Liver (tissue), 9 donors: ENCODE measurements around the gene EIF4E3. TPM values are rescaled to one million over a fixed set of nuclear protein-coding genes. Genes with fewer than 3 reads are reported as not detected.

Experiments used
- DNase-seq: peaks from one replicate; pipeline ENCODE4 v3.0.0-alpha.2; 2017; ENCODE audit warnings: low spot score
- H3K27ac ChIP-seq, 2 donors: one replicate each; pipeline ENCODE4 v1.7.0; 2013; ENCODE audit warnings: inconsistent platforms in 2 of 2, low read length in 2 of 2, control low read depth in 1 of 2, low read depth in 1 of 2, mild to moderate bottlenecking in 1 of 2
- H3K27me3 ChIP-seq, 4 donors: one replicate each; pipeline versions ENCODE4 v1.6.1 to v1.7.0; 2013; ENCODE audit warnings: low read length in 3 of 4, inconsistent platforms in 1 of 4, mild to moderate bottlenecking in 1 of 4, moderate library complexity in 1 of 4; ENCODE audit not compliant: control insufficient read depth in 4 of 4, insufficient read depth in 4 of 4
- H3K36me3 ChIP-seq, 4 donors: one replicate each; pipeline versions ENCODE4 v1.6.1 to v1.7.0; 2013; ENCODE audit warnings: low read length in 3 of 4, mild to moderate bottlenecking in 3 of 4, low read depth in 1 of 4, moderate library complexity in 1 of 4; ENCODE audit not compliant: control insufficient read depth in 4 of 4, insufficient read depth in 3 of 4
- H3K4me1 ChIP-seq, 4 donors: one replicate each; pipeline versions ENCODE4 v1.6.1 to v1.7.0; 2013; ENCODE audit warnings: low read length in 3 of 4, mild to moderate bottlenecking in 3 of 4, moderate library complexity in 1 of 4; ENCODE audit not compliant: control insufficient read depth in 4 of 4, insufficient read depth in 4 of 4
- H3K4me3 ChIP-seq, 3 donors: one replicate each; pipeline versions ENCODE4 v1.6.1 to v1.7.0; 2013; ENCODE audit warnings: low read length in 3 of 3, control low read depth in 1 of 3, low read depth in 1 of 3, mild to moderate bottlenecking in 1 of 3
- H3K9ac ChIP-seq, 2 donors: one replicate each; pipeline ENCODE4 v1.7.0; 2013; ENCODE audit warnings: low read length in 2 of 2, mild to moderate bottlenecking in 2 of 2, moderate library complexity in 2 of 2, control low read depth in 1 of 2, low read depth in 1 of 2
- H3K9me3 ChIP-seq, 4 donors: one replicate each; pipeline versions ENCODE4 v1.6.1 to v1.7.0; 2013; ENCODE audit warnings: low read length in 3 of 4; ENCODE audit not compliant: control insufficient read depth in 4 of 4
- EGR1 ChIP-seq, 2 donors: IDR thresholded peaks; 2 replicates each; pipeline ENCODE4 v1.6.1; 2016 to 2018; ENCODE audit warnings: antibody characterized with exemption in 2 of 2, low read depth in 2 of 2
- FOXA1 ChIP-seq: IDR thresholded peaks from 2 replicates; pipeline ENCODE4 v1.6.1; 2016; ENCODE audit warnings: antibody characterized with exemption
- FOXA2 ChIP-seq: IDR thresholded peaks from 2 replicates; pipeline ENCODE4 v1.6.1; 2016; ENCODE audit warnings: antibody characterized with exemption
- GABPA ChIP-seq, 2 donors: IDR thresholded peaks in 1 of 2; conservative IDR thresholded peaks in 1 of 2; 2 replicates each; pipeline ENCODE4 v1.6.1; 2016; ENCODE audit warnings: antibody characterized with exemption in 2 of 2, mild to moderate bottlenecking in 1 of 2, moderate library complexity in 1 of 2
- HNF4A ChIP-seq, 2 donors: conservative IDR thresholded peaks; 2 replicates each; pipeline ENCODE4 v1.6.1; 2016; ENCODE audit warnings: antibody characterized with exemption in 2 of 2, mild to moderate bottlenecking in 2 of 2
- HNF4G ChIP-seq: IDR thresholded peaks from 2 replicates; pipeline ENCODE4 v1.6.1; 2016; ENCODE audit warnings: antibody characterized with exemption
- JUND ChIP-seq, 2 donors: IDR thresholded peaks; 2 replicates each; pipeline ENCODE4 v1.6.1; 2016; ENCODE audit warnings: antibody characterized with exemption in 2 of 2
- NR2F2 ChIP-seq: IDR thresholded peaks from 2 replicates; pipeline ENCODE4 v1.6.1; 2016; ENCODE audit warnings: antibody characterized with exemption
- RAD21 ChIP-seq, 2 donors: IDR thresholded peaks; 2 replicates each; pipeline ENCODE4 v1.6.1; 2016; ENCODE audit warnings: antibody characterized with exemption in 2 of 2, mild to moderate bottlenecking in 2 of 2
- RXRA ChIP-seq, 2 donors: IDR thresholded peaks; 2 replicates each; pipeline ENCODE4 v1.6.1; 2017 to 2018; ENCODE audit warnings: antibody characterized with exemption in 2 of 2, mild to moderate bottlenecking in 1 of 2
- SP1 ChIP-seq: IDR thresholded peaks from 2 replicates; pipeline ENCODE4 v1.6.1; 2018; ENCODE audit warnings: antibody characterized with exemption, mild to moderate bottlenecking
- TAF1 ChIP-seq: conservative IDR thresholded peaks from 2 replicates; pipeline ENCODE4 v1.6.1; 2016; ENCODE audit warnings: antibody characterized with exemption, mild to moderate bottlenecking
- YY1 ChIP-seq: IDR thresholded peaks from 2 replicates; pipeline ENCODE4 v1.6.1; 2016; ENCODE audit warnings: antibody characterized with exemption, mild to moderate bottlenecking
- WGBS: extraction: QIAGEN DNeasy Blood & Tissue Kit; methylation state at CpG from one replicate; pipeline ENCODE4 v1.1.7; 2013; 5-methylcytosine and 5-hydroxymethylcytosine counted together
- polyA plus RNA-seq, 2 donors: library from polyadenylated mRNA; stranded (reverse) in 1 of 2; unstranded in 1 of 2; fragments of 200-250 nt in 1 of 2; fragments of >200 nt in 1 of 2; fragmentation: Nextera tagmentation in 1 of 2; extraction: Ambion mirVana in 1 of 2; gene quantifications; one replicate each; pipeline versions ENCODE4 v1.2.1 to v1.2.3, GENCODE V29; 2013 to 2015
- total RNA-seq, 2 donors: library from RNA; depleted of rRNA; stranded (reverse); fragments of >200 nt; gene quantifications; one replicate each; pipeline ENCODE4 v1.2.3, GENCODE V29; 2014
- TF ChIP-seq, protein P1 (sequence below): fragments of 150-350 bp; IDR thresholded peaks from 2 replicates; pipeline ENCODE4 v1.5.1; 2017; ENCODE audit warnings: improper control_type of control experiment, low read depth, low read length; ENCODE audit not compliant: missing input control
- TF ChIP-seq, protein P2 (sequence below): IDR thresholded peaks from 2 replicates; pipeline ENCODE4 v1.6.1; 2016; ENCODE audit warnings: antibody characterized with exemption, mild to moderate bottlenecking
- TF ChIP-seq, protein P3 (sequence below): IDR thresholded peaks from 2 replicates; pipeline ENCODE4 v1.6.1; 2016; ENCODE audit warnings: antibody characterized with exemption
- TF ChIP-seq, protein P4 (sequence below): IDR thresholded peaks from 2 replicates; pipeline ENCODE4 v1.6.1; 2016; ENCODE audit warnings: antibody characterized with exemption
- donor health status: healthy.
- donor health status: healthy.
- donor health status: healthy.
- donor health status: healthy.
- donor health status: healthy.

Gene EIF4E3
- total and polyA plus RNA-seq, 4 donors = 1.1 to 4.0 (median 2.6) TPM

DNA sequence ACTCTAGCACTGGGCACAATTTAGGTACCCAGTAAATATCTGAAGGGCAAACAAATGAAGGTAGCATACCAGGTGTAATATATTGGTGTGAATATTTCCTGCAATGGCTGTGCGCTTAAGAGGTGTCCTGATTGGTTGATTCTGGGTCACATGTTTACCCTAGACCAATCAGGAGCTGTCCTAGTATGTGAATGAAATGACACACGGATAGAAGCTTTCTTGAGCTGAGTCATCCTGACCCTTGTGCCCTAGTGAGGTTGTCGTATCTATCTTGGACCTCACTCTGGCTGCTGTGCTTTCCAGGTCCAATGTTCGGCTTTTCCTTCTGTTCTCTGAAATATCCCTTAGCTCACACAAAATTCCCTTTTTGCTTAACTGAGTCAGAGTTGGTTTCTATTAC is 83.5 kb downstream of the EIF4E3 start:
- Histone ChIP-seq H3K4me1 (no peaks in the 10 kb centered on the region), H3K27me3 (no peaks in the 10 kb centered on the region), H3K4me3 (no peak overlapping the region), H3K36me3 (no peaks in the 10 kb centered on the region), H3K27ac (no peak overlapping the region), H3K9me3 (no peaks in the 10 kb centered on the region), H3K9ac (no peak overlapping the region)
- WGBS = 92% methylated on average over 4 of the region's 4 CpGs
- no peak for DNase-seq
- TF ChIP-seq HNF4A (conservative IDR thresholded peaks at IDR 0.05) = no peak
- no peak for TF ChIP-seq FOXA2
- TF ChIP-seq, protein P1, sequence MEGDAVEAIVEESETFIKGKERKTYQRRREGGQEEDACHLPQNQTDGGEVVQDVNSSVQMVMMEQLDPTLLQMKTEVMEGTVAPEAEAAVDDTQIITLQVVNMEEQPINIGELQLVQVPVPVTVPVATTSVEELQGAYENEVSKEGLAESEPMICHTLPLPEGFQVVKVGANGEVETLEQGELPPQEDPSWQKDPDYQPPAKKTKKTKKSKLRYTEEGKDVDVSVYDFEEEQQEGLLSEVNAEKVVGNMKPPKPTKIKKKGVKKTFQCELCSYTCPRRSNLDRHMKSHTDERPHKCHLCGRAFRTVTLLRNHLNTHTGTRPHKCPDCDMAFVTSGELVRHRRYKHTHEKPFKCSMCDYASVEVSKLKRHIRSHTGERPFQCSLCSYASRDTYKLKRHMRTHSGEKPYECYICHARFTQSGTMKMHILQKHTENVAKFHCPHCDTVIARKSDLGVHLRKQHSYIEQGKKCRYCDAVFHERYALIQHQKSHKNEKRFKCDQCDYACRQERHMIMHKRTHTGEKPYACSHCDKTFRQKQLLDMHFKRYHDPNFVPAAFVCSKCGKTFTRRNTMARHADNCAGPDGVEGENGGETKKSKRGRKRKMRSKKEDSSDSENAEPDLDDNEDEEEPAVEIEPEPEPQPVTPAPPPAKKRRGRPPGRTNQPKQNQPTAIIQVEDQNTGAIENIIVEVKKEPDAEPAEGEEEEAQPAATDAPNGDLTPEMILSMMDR = no peak
- no peak for TF ChIP-seq RXRA (IDR thresholded peaks at IDR 0.05)
- TF ChIP-seq, protein P2, sequence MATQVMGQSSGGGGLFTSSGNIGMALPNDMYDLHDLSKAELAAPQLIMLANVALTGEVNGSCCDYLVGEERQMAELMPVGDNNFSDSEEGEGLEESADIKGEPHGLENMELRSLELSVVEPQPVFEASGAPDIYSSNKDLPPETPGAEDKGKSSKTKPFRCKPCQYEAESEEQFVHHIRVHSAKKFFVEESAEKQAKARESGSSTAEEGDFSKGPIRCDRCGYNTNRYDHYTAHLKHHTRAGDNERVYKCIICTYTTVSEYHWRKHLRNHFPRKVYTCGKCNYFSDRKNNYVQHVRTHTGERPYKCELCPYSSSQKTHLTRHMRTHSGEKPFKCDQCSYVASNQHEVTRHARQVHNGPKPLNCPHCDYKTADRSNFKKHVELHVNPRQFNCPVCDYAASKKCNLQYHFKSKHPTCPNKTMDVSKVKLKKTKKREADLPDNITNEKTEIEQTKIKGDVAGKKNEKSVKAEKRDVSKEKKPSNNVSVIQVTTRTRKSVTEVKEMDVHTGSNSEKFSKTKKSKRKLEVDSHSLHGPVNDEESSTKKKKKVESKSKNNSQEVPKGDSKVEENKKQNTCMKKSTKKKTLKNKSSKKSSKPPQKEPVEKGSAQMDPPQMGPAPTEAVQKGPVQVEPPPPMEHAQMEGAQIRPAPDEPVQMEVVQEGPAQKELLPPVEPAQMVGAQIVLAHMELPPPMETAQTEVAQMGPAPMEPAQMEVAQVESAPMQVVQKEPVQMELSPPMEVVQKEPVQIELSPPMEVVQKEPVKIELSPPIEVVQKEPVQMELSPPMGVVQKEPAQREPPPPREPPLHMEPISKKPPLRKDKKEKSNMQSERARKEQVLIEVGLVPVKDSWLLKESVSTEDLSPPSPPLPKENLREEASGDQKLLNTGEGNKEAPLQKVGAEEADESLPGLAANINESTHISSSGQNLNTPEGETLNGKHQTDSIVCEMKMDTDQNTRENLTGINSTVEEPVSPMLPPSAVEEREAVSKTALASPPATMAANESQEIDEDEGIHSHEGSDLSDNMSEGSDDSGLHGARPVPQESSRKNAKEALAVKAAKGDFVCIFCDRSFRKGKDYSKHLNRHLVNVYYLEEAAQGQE = no peak
- TF ChIP-seq FOXA1 = no peak
- TF ChIP-seq NR2F2 = no peak
- TF ChIP-seq JUND (IDR thresholded peaks at IDR 0.05) = no peak
- TF ChIP-seq EGR1 (IDR thresholded peaks at IDR 0.05; ENCODE audit: low read depth in 2 of 2) = no peak
- TF ChIP-seq TAF1 = no peak
- TF ChIP-seq, protein P3, sequence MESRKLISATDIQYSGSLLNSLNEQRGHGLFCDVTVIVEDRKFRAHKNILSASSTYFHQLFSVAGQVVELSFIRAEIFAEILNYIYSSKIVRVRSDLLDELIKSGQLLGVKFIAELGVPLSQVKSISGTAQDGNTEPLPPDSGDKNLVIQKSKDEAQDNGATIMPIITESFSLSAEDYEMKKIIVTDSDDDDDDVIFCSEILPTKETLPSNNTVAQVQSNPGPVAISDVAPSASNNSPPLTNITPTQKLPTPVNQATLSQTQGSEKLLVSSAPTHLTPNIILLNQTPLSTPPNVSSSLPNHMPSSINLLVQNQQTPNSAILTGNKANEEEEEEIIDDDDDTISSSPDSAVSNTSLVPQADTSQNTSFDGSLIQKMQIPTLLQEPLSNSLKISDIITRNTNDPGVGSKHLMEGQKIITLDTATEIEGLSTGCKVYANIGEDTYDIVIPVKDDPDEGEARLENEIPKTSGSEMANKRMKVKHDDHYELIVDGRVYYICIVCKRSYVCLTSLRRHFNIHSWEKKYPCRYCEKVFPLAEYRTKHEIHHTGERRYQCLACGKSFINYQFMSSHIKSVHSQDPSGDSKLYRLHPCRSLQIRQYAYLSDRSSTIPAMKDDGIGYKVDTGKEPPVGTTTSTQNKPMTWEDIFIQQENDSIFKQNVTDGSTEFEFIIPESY = no peak
- TF ChIP-seq YY1 = no peak
- TF ChIP-seq, protein P4, sequence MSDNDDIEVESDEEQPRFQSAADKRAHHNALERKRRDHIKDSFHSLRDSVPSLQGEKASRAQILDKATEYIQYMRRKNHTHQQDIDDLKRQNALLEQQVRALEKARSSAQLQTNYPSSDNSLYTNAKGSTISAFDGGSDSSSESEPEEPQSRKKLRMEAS = no peak

DNA sequence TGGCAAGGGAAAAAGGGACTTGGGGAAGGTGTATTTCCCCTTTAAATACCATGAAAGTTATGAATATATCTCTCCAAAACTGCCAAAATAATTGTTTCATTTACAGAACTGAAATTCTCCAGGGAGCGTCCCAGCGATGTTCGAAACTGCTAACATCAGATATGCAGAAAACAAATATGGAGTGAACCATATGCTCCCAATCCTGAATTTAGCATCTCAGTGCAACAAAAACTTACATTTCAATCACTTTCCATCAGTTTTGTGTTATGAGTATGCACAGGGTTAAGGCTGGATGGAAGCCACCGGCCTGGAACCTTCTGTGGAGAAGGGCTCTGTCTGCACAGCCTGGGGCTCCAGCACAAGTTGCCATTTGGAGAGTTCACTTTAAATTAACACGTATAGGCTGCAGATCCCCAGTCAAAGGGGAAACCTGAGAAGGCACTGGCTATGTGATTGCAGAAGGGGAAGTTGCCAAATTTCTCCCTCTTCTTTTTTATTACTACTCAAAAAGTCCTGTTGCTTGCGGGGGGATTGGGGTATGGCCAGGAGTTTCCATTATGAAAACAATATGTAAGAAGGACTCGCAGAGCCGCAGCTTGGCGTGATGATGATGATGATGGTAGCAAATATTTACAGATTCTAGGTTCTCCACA is 84.7 kb downstream of the EIF4E3 start:
- no peak for DNase-seq
- Histone ChIP-seq H3K9me3 (no peaks in the 10 kb centered on the region), H3K4me1 (no peaks in the 10 kb centered on the region), H3K4me3 (no peak overlapping the region), H3K9ac (peak overlapping the region in 1 of 2 donors; percentile 9), H3K27me3 (no peaks in the 10 kb centered on the region), H3K36me3 (no peaks in the 10 kb centered on the region), H3K27ac (no peak overlapping the region)
- WGBS = 84% methylated on average over 9 of the region's 9 CpGs
- no peak for TF ChIP-seq SP1
- no peak for TF ChIP-seq HNF4A (conservative IDR thresholded peaks at IDR 0.05)
- no peak for TF ChIP-seq EGR1 (IDR thresholded peaks at IDR 0.05; ENCODE audit: low read depth in 2 of 2)
- no peak for TF ChIP-seq HNF4G
- TF ChIP-seq NR2F2 = no peak
- TF ChIP-seq YY1 = no peak
- TF ChIP-seq JUND (IDR thresholded peaks at IDR 0.05) = no peak
- TF ChIP-seq, protein P4 = no peak
- TF ChIP-seq RXRA (IDR thresholded peaks at IDR 0.05) = no peak
- no peak for TF ChIP-seq GABPA (IDR thresholded peaks at IDR 0.05 in 1 of 2, conservative IDR thresholded peaks at IDR 0.05 in 1 of 2)
- TF ChIP-seq, protein P2 = no peak
- TF ChIP-seq RAD21 (IDR thresholded peaks at IDR 0.05) = no peak
- no peak for TF ChIP-seq TAF1
- TF ChIP-seq, protein P1 = no peak
